SH-SY5Y (cell line): ENCODE data around the gene DOC2B.

Experiments used
- GATA2 ChIP-seq: IDR thresholded peaks from 2 replicates; pipeline ENCODE4 v1.6.1; 2011; ENCODE audit warnings: mild to moderate bottlenecking, low read depth, low read length
- GATA3 ChIP-seq: IDR thresholded peaks from 2 replicates; pipeline ENCODE4 v1.6.1; 2011; ENCODE audit warnings: low read depth, mild to moderate bottlenecking, low read length, moderate library complexity

Gene DOC2B

GRCh38 chr17:218432-219110, 37.1 kb upstream of the DOC2B start:
- no peak for TF ChIP-seq GATA2
- no peak for TF ChIP-seq GATA3

GRCh38 chr17:216625-217024, 35.2 kb upstream of the DOC2B start:
- TF ChIP-seq GATA2 (no peak), GATA3 (no peak)

GRCh38 chr17:214881-215331, 33.5 kb upstream of the DOC2B start:
- TF ChIP-seq GATA3, result no peak
- no peak for TF ChIP-seq GATA2

GRCh38 chr17:213286-214105, 32.0 kb upstream of the DOC2B start:
- TF ChIP-seq GATA3 (no peak), GATA2 (no peak)

- TF ChIP-seq GATA2, result no peak
- TF ChIP-seq GATA3, result no peak
Observed at GRCh38 chr17:210402-210801, 29.0 kb upstream of the DOC2B start.

GRCh38 chr17:208429-208828, 27.0 kb upstream of the DOC2B start:
- no peak for TF ChIP-seq GATA2
- TF ChIP-seq GATA3, result no peak

GRCh38 chr17:207775-208174, 26.3 kb upstream of the DOC2B start:
- no peak for TF ChIP-seq GATA2

GRCh38 chr17:206941-207560, 25.6 kb upstream of the DOC2B start:
- TF ChIP-seq GATA2 (no peak), GATA3 (no peak)

GRCh38 chr17:205817-206216, 24.4 kb upstream of the DOC2B start:
- TF ChIP-seq GATA3 (no peak), GATA2 (no peak)

GRCh38 chr17:205148-205669, 23.8 kb upstream of the DOC2B start:
- TF ChIP-seq GATA2 (no peak), GATA3 (no peak)

GRCh38 chr17:204427-205147, 23.1 kb upstream of the DOC2B start:
- TF ChIP-seq GATA3 (no peak), GATA2 (no peak)

- no peak for TF ChIP-seq GATA2
- TF ChIP-seq GATA3, result no peak
Observed at GRCh38 chr17:202501-202951, 21.1 kb upstream of the DOC2B start.

GRCh38 chr17:200586-200985, 19.1 kb upstream of the DOC2B start:
- TF ChIP-seq GATA3 (no peak), GATA2 (no peak)
